HepG2 (cell line): ENCODE data around the gene ZBTB7A. TPM values are rescaled to one million over a fixed set of nuclear protein-coding genes. Genes with fewer than 3 reads are reported as not detected.

ENCODE experiments used
- HIVEP1 ChIP-seq: sonication (generic); formaldehyde crosslinking; IDR thresholded peaks from 2 replicates; pipeline ENCODE4 v1.4.0; 2020; ENCODE audit warnings: mild to moderate bottlenecking, missing genetic modification reagents
- HMG20B ChIP-seq: conservative IDR thresholded peaks from 2 replicates; pipeline ENCODE4 v1.6.1; 2016; ENCODE audit warnings: missing genetic modification reagents, missing compliant biosample characterization
- ISL2 ChIP-seq: sonication (generic); formaldehyde crosslinking; IDR thresholded peaks from 2 replicates; pipeline ENCODE4 v1.5.0; 2020; ENCODE audit warnings: missing genetic modification reagents
- MXD4 ChIP-seq: IDR thresholded peaks from 2 replicates; pipeline ENCODE4 v1.6.1; 2016; ENCODE audit warnings: mild to moderate bottlenecking, missing biosample characterization, missing genetic modification reagents
- NFRKB ChIP-seq: fragments of 450-650 bp; IDR thresholded peaks from 2 replicates; pipeline ENCODE4 v1.6.1; 2017
- RXRA ChIP-seq: sonication (generic); formaldehyde crosslinking; IDR thresholded peaks from 2 replicates; pipeline ENCODE4 v1.5.1; 2020; ENCODE audit warnings: missing genetic modification reagents
- SP1 ChIP-seq, 2 experiments: fragments of 450-650 bp in 1 of 2; sonication (generic) in 1 of 2; formaldehyde crosslinking in 1 of 2; IDR thresholded peaks; 2 replicates each; pipeline versions ENCODE4 v1.4.0 to v1.6.1; 2016 to 2020; ENCODE audit warnings: missing genetic modification reagents in 1 of 2
- SPEN ChIP-seq: sonication (generic); formaldehyde crosslinking; IDR thresholded peaks from 2 replicates; pipeline ENCODE4 v1.5.1; 2020; ENCODE audit warnings: low read depth, mild to moderate bottlenecking, missing genetic modification reagents
- THYN1 ChIP-seq: sonication (generic); formaldehyde crosslinking; IDR thresholded peaks from 2 replicates; pipeline ENCODE4 v1.8.1; 2023; ENCODE audit warnings: low read depth, mild to moderate bottlenecking, moderate library complexity, missing genetic modification reagents, borderline replicate concordance
- TRIM24 ChIP-seq: sonication (generic); formaldehyde crosslinking; IDR thresholded peaks from 2 replicates; pipeline ENCODE4 v1.8.0; 2022; ENCODE audit warnings: mild to moderate bottlenecking, missing genetic modification reagents
- YY1 ChIP-seq: IDR thresholded peaks from 2 replicates; pipeline ENCODE4 v1.6.1; 2011; ENCODE audit warnings: low read length, low read depth, moderate library complexity, mild to moderate bottlenecking; ENCODE audit not compliant: insufficient read depth, insufficient replicate concordance
- ZNF230 ChIP-seq: sonication (generic); formaldehyde crosslinking; IDR thresholded peaks from 2 replicates; pipeline ENCODE4 v1.4.0; 2020; ENCODE audit warnings: mild to moderate bottlenecking, missing genetic modification reagents
- ZNF543 ChIP-seq: sonication (generic); formaldehyde crosslinking; IDR thresholded peaks from 2 replicates; pipeline ENCODE4 v1.4.0; 2020; ENCODE audit warnings: mild to moderate bottlenecking, missing genetic modification reagents
- ZNF556 ChIP-seq: sonication (generic); formaldehyde crosslinking; IDR thresholded peaks from 2 replicates; pipeline ENCODE4 v1.4.0; 2020; ENCODE audit warnings: mild to moderate bottlenecking, missing genetic modification reagents, borderline replicate concordance
- ZNF574 ChIP-seq: sonication (generic); formaldehyde crosslinking; IDR thresholded peaks from 2 replicates; pipeline ENCODE4 v1.4.0; 2020; ENCODE audit warnings: missing genetic modification reagents
- ZNF768 ChIP-seq: sonication (generic); formaldehyde crosslinking; IDR thresholded peaks from 2 replicates; pipeline ENCODE4 v1.4.0; 2020; ENCODE audit warnings: missing genetic modification reagents
- ZSCAN12 ChIP-seq: sonication (generic); formaldehyde crosslinking; IDR thresholded peaks from 2 replicates; pipeline ENCODE4 v1.9.0; 2021; ENCODE audit warnings: mild to moderate bottlenecking, missing genetic modification reagents
- ZZZ3 ChIP-seq: sonication (generic); formaldehyde crosslinking; IDR thresholded peaks from 2 replicates; pipeline ENCODE4 v1.4.0; 2020; ENCODE audit warnings: missing genetic modification reagents, mild to moderate bottlenecking, borderline replicate concordance
- polyA plus RNA-seq, 8 experiments: library from polyadenylated mRNA; depleted of rRNA in 3 of 8; stranded (reverse) in 7 of 8; unstranded in 1 of 8; fragments of >200 nt; fragmentation: Illumina TruSeq in 4 of 8; extraction: Trizol in 4 of 8; gene quantifications; 2 replicates each; pipeline versions ENCODE4 v1.2.1 to v1.2.3, GENCODE V29; 2011 to 2016; ENCODE audit warnings: low read depth in 4 of 8, missing spikeins in 1 of 8, mixed read lengths in 1 of 8; ENCODE audit not compliant: insufficient read depth in 1 of 8
- total RNA-seq, 5 experiments: library from RNA; depleted of rRNA; stranded (reverse); fragments of >200 nt; fragmentation: Illumina TruSeq; extraction: Trizol; gene quantifications; 2 replicates each; pipeline ENCODE4 v1.2.3, GENCODE V29; 2016; ENCODE audit warnings: low read depth in 1 of 5
- TF ChIP-seq, protein P1 (sequence below): IDR thresholded peaks from 2 replicates; pipeline ENCODE4 v1.6.1; 2016; ENCODE audit warnings: mild to moderate bottlenecking
- TF ChIP-seq, protein P2 (sequence below): sonication (generic); formaldehyde crosslinking; IDR thresholded peaks from 2 replicates; pipeline ENCODE4 v1.8.0; 2022; ENCODE audit warnings: mild to moderate bottlenecking, missing genetic modification reagents
- TF ChIP-seq, protein P3 (sequence below): sonication (generic); formaldehyde crosslinking; IDR thresholded peaks from 2 replicates; pipeline ENCODE4 v1.8.1; 2022; ENCODE audit warnings: low read depth, mild to moderate bottlenecking, missing genetic modification reagents

The ZBTB7A gene
- total and polyA plus RNA-seq, 2 of the 13 experiments (the other 11 are each of a cell fraction or from before 2014, with no cell fraction given) = 3.6 to 4.0 TPM

DNA sequence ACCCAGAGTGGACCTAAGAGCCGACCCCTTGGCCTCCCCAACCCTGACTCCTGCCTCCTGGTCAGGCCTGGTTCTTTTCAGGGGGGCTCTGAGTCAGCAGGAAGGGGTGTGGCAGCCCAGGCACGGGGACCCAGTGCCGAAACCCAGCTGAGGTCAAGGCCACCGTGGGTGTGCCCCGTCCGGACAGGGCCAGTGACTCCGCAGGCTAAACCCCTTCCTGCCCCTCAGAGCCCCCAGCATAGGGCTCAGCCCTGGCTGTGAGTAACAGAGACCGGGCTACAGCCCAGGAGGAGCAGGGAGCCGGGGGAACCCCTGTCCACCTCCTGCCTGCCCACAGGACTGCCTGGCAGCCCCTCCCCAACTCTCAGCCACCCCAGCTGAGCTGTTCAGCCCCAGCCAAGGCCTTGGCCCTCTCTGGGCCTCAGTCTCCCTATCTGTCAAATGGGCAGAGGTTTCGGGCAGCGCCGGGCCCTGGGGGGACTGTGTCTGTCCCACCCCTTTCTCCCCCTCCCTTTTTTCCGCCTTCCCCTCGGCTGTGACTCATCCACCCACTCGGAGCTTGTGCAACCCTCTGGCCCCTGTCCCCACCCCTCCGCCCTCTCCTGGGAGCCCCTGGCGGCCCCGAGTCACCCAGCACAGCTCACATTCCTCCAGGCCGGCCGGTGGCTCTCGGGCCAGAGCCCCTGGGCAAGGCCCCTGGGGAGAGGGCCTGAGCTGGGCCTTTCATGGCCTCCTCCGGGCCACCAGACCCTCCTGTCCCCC, 8.6 kb downstream of the ZBTB7A start (continued):
- TF ChIP-seq ISL2 = peak; percentile 66; the same call in 1 of the 2 replicates
- TF ChIP-seq ZNF543 (CRISPR knock-in tag) = peak; percentile 14; the same call in 1 of the 2 replicates
- TF ChIP-seq MXD4 (CRISPR knock-in tag) = peak; percentile 48; the same call in 1 of the 2 replicates
- TF ChIP-seq ZNF230 (CRISPR knock-in tag) = no peak
- peak; percentile 22; the same call in 1 of the 2 replicates for TF ChIP-seq HMG20B
- TF ChIP-seq, protein P1, sequence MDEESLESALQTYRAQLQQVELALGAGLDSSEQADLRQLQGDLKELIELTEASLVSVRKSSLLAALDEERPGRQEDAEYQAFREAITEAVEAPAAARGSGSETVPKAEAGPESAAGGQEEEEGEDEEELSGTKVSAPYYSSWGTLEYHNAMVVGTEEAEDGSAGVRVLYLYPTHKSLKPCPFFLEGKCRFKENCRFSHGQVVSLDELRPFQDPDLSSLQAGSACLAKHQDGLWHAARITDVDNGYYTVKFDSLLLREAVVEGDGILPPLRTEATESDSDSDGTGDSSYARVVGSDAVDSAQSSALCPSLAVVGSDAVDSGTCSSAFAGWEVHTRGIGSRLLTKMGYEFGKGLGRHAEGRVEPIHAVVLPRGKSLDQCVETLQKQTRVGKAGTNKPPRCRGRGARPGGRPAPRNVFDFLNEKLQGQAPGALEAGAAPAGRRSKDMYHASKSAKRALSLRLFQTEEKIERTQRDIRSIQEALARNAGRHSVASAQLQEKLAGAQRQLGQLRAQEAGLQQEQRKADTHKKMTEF (CRISPR knock-in tag) = peak; percentile 83
- TF ChIP-seq, protein P2, sequence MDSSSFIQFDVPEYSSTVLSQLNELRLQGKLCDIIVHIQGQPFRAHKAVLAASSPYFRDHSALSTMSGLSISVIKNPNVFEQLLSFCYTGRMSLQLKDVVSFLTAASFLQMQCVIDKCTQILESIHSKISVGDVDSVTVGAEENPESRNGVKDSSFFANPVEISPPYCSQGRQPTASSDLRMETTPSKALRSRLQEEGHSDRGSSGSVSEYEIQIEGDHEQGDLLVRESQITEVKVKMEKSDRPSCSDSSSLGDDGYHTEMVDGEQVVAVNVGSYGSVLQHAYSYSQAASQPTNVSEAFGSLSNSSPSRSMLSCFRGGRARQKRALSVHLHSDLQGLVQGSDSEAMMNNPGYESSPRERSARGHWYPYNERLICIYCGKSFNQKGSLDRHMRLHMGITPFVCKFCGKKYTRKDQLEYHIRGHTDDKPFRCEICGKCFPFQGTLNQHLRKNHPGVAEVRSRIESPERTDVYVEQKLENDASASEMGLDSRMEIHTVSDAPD (CRISPR knock-in tag) = peak; percentile 81; the same call in 1 of the 2 replicates
- TF ChIP-seq SP1 (IDR thresholded peaks at IDR 0.05) = no peak
- TF ChIP-seq SP1 (CRISPR knock-in tag; IDR thresholded peaks at IDR 0.05) = peak; percentile 66
- TF ChIP-seq, protein P3, sequence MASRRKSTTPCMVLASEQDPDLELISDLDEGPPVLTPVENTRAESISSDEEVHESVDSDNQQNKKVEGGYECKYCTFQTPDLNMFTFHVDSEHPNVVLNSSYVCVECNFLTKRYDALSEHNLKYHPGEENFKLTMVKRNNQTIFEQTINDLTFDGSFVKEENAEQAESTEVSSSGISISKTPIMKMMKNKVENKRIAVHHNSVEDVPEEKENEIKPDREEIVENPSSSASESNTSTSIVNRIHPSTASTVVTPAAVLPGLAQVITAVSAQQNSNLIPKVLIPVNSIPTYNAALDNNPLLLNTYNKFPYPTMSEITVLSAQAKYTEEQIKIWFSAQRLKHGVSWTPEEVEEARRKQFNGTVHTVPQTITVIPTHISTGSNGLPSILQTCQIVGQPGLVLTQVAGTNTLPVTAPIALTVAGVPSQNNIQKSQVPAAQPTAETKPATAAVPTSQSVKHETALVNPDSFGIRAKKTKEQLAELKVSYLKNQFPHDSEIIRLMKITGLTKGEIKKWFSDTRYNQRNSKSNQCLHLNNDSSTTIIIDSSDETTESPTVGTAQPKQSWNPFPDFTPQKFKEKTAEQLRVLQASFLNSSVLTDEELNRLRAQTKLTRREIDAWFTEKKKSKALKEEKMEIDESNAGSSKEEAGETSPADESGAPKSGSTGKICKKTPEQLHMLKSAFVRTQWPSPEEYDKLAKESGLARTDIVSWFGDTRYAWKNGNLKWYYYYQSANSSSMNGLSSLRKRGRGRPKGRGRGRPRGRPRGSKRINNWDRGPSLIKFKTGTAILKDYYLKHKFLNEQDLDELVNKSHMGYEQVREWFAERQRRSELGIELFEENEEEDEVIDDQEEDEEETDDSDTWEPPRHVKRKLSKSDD = no peak
- TF ChIP-seq TRIM24 (CRISPR knock-in tag) = no peak
- peak; percentile 91 for TF ChIP-seq ZNF768 (CRISPR knock-in tag)
- no peak; the same call in 1 of the 2 replicates for TF ChIP-seq ZNF556 (CRISPR knock-in tag)
- TF ChIP-seq ZSCAN12 (CRISPR knock-in tag) = 0 out of 2 replicates have a peak, but pooled peaks have one; percentile 65
- peak; percentile 51 for TF ChIP-seq SPEN (CRISPR knock-in tag)
- no peak for TF ChIP-seq NFRKB
- TF ChIP-seq RXRA (CRISPR knock-in tag) = peak; percentile 88
- peak; percentile 49; the same call in 1 of the 2 replicates for TF ChIP-seq ZNF574
- TF ChIP-seq ZZZ3 = peak; percentile 42; the same call in 1 of the 2 replicates
- TF ChIP-seq HIVEP1 (CRISPR knock-in tag) = peak; percentile 89
- no peak for TF ChIP-seq THYN1 (CRISPR knock-in tag)
- TF ChIP-seq YY1 = peak; percentile 60
